SU-DHL-6 (cell line): Measurements from ENCODE around the gene GLYATL1.

Source experiments
- H2AFZ ChIP-seq: fragments of 200-600 bp; sonication (generic); 2 replicates; pipeline ENCODE4 v1.6.1; 2014; ENCODE audit warnings: low read depth, mild to moderate bottlenecking, moderate library complexity, mixed read lengths, antibody characterized with exemption, low read length; ENCODE audit not compliant: severe bottlenecking
- H3F3A ChIP-seq: fragments of 200-600 bp; shearing (Covaris generic); 2 replicates; pipeline ENCODE4 v1.6.0; 2016; ENCODE audit warnings: antibody characterized with exemption, mild to moderate bottlenecking; ENCODE audit not compliant: insufficient read depth
- H3K27ac ChIP-seq: fragments of 200-600 bp; sonication (generic); 2 replicates; pipeline ENCODE4 v1.5.1; 2016; ENCODE audit warnings: low read depth, mild to moderate bottlenecking, low read length, moderate library complexity, mixed read lengths
- H3K27me3 ChIP-seq: fragments of 200-600 bp; sonication (generic), shearing (Covaris generic); 2 replicates; pipeline ENCODE4 v1.6.0; 2014; ENCODE audit warnings: mild to moderate bottlenecking, low read length
- H3K36me3 ChIP-seq: fragments of 200-600 bp; sonication (generic); 2 replicates; pipeline ENCODE4 v1.6.1; 2014; ENCODE audit warnings: mild to moderate bottlenecking, low read length, mixed read lengths
- H3K4me2 ChIP-seq: fragments of 300-600, 200-600 bp; shearing (Covaris generic), sonication (generic); 2 replicates; pipeline ENCODE4 v1.6.0; 2014; ENCODE audit warnings: low read length, low read depth, mild to moderate bottlenecking; ENCODE audit not compliant: poor library complexity, severe bottlenecking
- H3K4me3 ChIP-seq: fragments of 200-600 bp; sonication (generic); 2 replicates; pipeline ENCODE4 v1.5.1; 2014; ENCODE audit warnings: antibody characterized with exemption, low read length, mild to moderate bottlenecking, mixed read lengths; ENCODE audit not compliant: insufficient read depth, poor library complexity, severe bottlenecking
- H3K79me2 ChIP-seq: fragments of 200-600 bp; sonication (generic); 2 replicates; pipeline ENCODE4 v1.6.1; 2014; ENCODE audit warnings: mild to moderate bottlenecking, low read length, moderate library complexity; ENCODE audit not compliant: insufficient read depth
- H3K9ac ChIP-seq: fragments of 200-600 bp; sonication (generic); 2 replicates; pipeline ENCODE4 v1.7.0; 2014; ENCODE audit warnings: mild to moderate bottlenecking, low read length
- H3K9me2 ChIP-seq: fragments of 200-600 bp; sonication (generic); replicated peaks from 2 replicates; pipeline ENCODE4 v1.6.1; 2014; ENCODE audit warnings: low read length; ENCODE audit not compliant: insufficient read depth
- H3K9me3 ChIP-seq: fragments of 200-600 bp; sonication (generic); 2 replicates; pipeline ENCODE4 v1.6.1; 2014; ENCODE audit warnings: low read length, mixed read lengths; ENCODE audit not compliant: insufficient read depth
- H4K20me1 ChIP-seq: fragments of 200-600 bp; sonication (generic); 2 replicates; pipeline ENCODE4 v1.6.1; 2014; ENCODE audit warnings: low read depth, mild to moderate bottlenecking, antibody characterized with exemption, low read length, moderate library complexity, mixed read lengths
- CTCF ChIP-seq: fragments of 200-600 bp; sonication (generic); IDR thresholded peaks from one replicate; pipeline ENCODE4 v1.5.1; 2017; ENCODE audit warnings: antibody characterized with exemption, mild to moderate bottlenecking, low read length, moderate library complexity; ENCODE audit not compliant: insufficient read depth, poor library complexity, severe bottlenecking
- EZH2phosphoT487 ChIP-seq: fragments of 200-600 bp; sonication (generic), shearing (Covaris generic); conservative IDR thresholded peaks from 2 replicates; pipeline ENCODE4 v1.6.1; 2018; ENCODE audit warnings: mild to moderate bottlenecking, antibody characterized with exemption, low read length, moderate library complexity, mixed read lengths

The GLYATL1 gene

GRCh38 chr11:58939277-58939676 lies at the start of gene GLYATL1:
Gene GLYATL1, plus strand, starts transcription at chr11:58939488. Its CDS starts 7,600 bp downstream, at chr11:58947088.
- Histone ChIP-seq H3K79me2 (no peaks in the 10 kb centered on the region), H3K4me2 (no peak within 1 kb of the TSS), H3K9ac (no peak within 1 kb of the TSS), H3K9me2 (no peaks in the 10 kb centered on the region), H3K9me3 (no peaks in the 10 kb centered on the region), H4K20me1 (no peaks in the 10 kb centered on the region), H3K27ac (no peak within 1 kb of the TSS), H3F3A (no peaks in the 10 kb centered on the region), H3K27me3 (no peaks in the 10 kb centered on the region), H3K36me3 (no peaks in the 10 kb centered on the region), H2AFZ (no peak within 1 kb of the TSS), H3K4me3 (no peak within 1 kb of the TSS)
- TF ChIP-seq CTCF = no peak
- no peak for TF ChIP-seq EZH2phosphoT487

- Histone ChIP-seq H3K9ac (no peak overlapping the region), H3K79me2 (no peaks in the 10 kb centered on the region), H3K27me3 (no peaks in the 10 kb centered on the region), H3K4me2 (no peak overlapping the region), H3K9me2 (no peaks in the 10 kb centered on the region), H3K27ac (no peak overlapping the region), H3K4me3 (no peak overlapping the region), H3F3A (no peaks in the 10 kb centered on the region), H4K20me1 (no peaks in the 10 kb centered on the region), H3K36me3 (no peaks in the 10 kb centered on the region), H3K9me3 (no peaks in the 10 kb centered on the region), H2AFZ (no peak overlapping the region)
- TF ChIP-seq CTCF (no peak), EZH2phosphoT487 (no peak)
Observed at GRCh38 chr11:58893899-58894298, 45.4 kb upstream of the GLYATL1 start.

GRCh38 chr11:58898106-58898505 lies 41.2 kb upstream of the GLYATL1 start:
- H3F3A ChIP-seq = no peaks in the 10 kb centered on the region
- H3K4me2 ChIP-seq = no peak overlapping the region
- no peak overlapping the region for H3K4me3 ChIP-seq
- H4K20me1 ChIP-seq = no peaks in the 10 kb centered on the region
- H3K27me3 ChIP-seq = no peaks in the 10 kb centered on the region
- no peak overlapping the region for H2AFZ ChIP-seq
- H3K79me2 ChIP-seq = no peaks in the 10 kb centered on the region
- TF ChIP-seq EZH2phosphoT487 (no peak), CTCF (no peak)
- no peak overlapping the region for H3K27ac ChIP-seq
- H3K9ac ChIP-seq = no peak overlapping the region
- no peaks in the 10 kb centered on the region for H3K36me3 ChIP-seq
- H3K9me3 ChIP-seq = no peaks in the 10 kb centered on the region
- H3K9me2 ChIP-seq = no peaks in the 10 kb centered on the region
